HEK293 (cell line): ENCODE measurements around the gene TSEN54.

ENCODE experiments used
- CTCF ChIA-PET: fragments of 350-600 bp; formaldehyde crosslinking; extraction: SDS; loops from one replicate; lab custom pipeline; 2021; ENCODE audit warnings: antibody characterized with exemption; lab: Yijun Ruan, JAX
- POLR2A ChIA-PET: fragments of 300-600 bp; formaldehyde crosslinking; extraction: SDS; loops from one replicate; lab custom pipeline; 2020; ENCODE audit warnings: antibody characterized with exemption, inconsistent platforms; lab: Yijun Ruan, JAX
- H3K27ac ChIP-seq: fragments of 200-500 bp; sonication (Bioruptor generic); 2 replicates; pipeline ENCODE4 v1.5.1; 2014; ENCODE audit warnings: low read depth, low read length, control low read depth, inconsistent platforms; ENCODE audit errors: extremely low read depth
- H3K36me3 ChIP-seq, 2 experiments: fragments of 200-500 bp in 1 of 2; sonication (Bioruptor generic) in 1 of 2; 1 replicate in 1 of 2; 2 replicates in 1 of 2; pipeline ENCODE4 v1.5.1; 2014 to 2017; ENCODE audit warnings: inconsistent platforms in 2 of 2, low read length in 2 of 2; ENCODE audit not compliant: control insufficient read depth in 2 of 2, insufficient read depth in 1 of 2
- H3K4me1 ChIP-seq: fragments of 200-500 bp; sonication (Bioruptor generic); 2 replicates; pipeline ENCODE4 v1.5.1; 2014; ENCODE audit warnings: mild to moderate bottlenecking, low read length, inconsistent platforms; ENCODE audit not compliant: control insufficient read depth, insufficient read depth
- H3K4me3 ChIP-seq: 2 replicates; pipeline ENCODE4 v1.5.1; 2011; ENCODE audit warnings: low read depth, mild to moderate bottlenecking, control low read depth, low read length, moderate library complexity
- H3K9me3 ChIP-seq: fragments of 200-500 bp; sonication (Bioruptor generic); 2 replicates; pipeline ENCODE4 v1.5.1; 2014; ENCODE audit warnings: low read depth, low read length, inconsistent platforms; ENCODE audit not compliant: control insufficient read depth, insufficient read depth
- GLIS2 ChIP-seq: fragments of 450-650 bp; formaldehyde crosslinking; IDR thresholded peaks from 2 replicates; pipeline ENCODE4 v1.5.1; 2016; ENCODE audit warnings: missing biosample characterization, missing genetic modification characterization
- HOXA7 ChIP-seq: sonication (generic); formaldehyde crosslinking; IDR thresholded peaks from 2 replicates; pipeline ENCODE4 v1.8.1; 2022; ENCODE audit warnings: missing genetic modification reagents, borderline replicate concordance
- PRDM1 ChIP-seq: fragments of 450-650 bp; formaldehyde crosslinking; IDR thresholded peaks from 2 replicates; pipeline ENCODE4; 2016; ENCODE audit warnings: missing biosample characterization, missing genetic modification characterization
- ZBTB10 ChIP-seq: fragments of 450-650 bp; formaldehyde crosslinking; IDR thresholded peaks from 2 replicates; pipeline ENCODE4 v1.5.1; 2016; ENCODE audit warnings: missing biosample characterization, missing genetic modification characterization
- ZNF121 ChIP-seq: fragments of 450-650 bp; formaldehyde crosslinking; IDR thresholded peaks from 2 replicates; pipeline ENCODE4 v1.5.1; 2016; ENCODE audit warnings: missing biosample characterization, missing genetic modification characterization
- ZNF169 ChIP-seq: fragments of 450-650 bp; formaldehyde crosslinking; IDR thresholded peaks from 2 replicates; pipeline ENCODE4 v1.5.1; 2016; ENCODE audit warnings: missing biosample characterization, missing genetic modification characterization
- ZNF280D ChIP-seq: fragments of 450-650 bp; formaldehyde crosslinking; IDR thresholded peaks from 2 replicates; pipeline ENCODE4 v1.5.1; 2016; ENCODE audit warnings: missing biosample characterization, missing genetic modification characterization
- ZNF513 ChIP-seq: fragments of 450-650 bp; IDR thresholded peaks from 2 replicates; pipeline ENCODE4 v1.5.1; 2018; ENCODE audit warnings: missing biosample characterization, missing genetic modification characterization
- ZNF707 ChIP-seq: fragments of 450-650 bp; formaldehyde crosslinking; IDR thresholded peaks from 2 replicates; pipeline ENCODE4 v1.5.1; 2016; ENCODE audit warnings: missing biosample characterization, missing genetic modification characterization

The TSEN54 gene

GRCh38 chr17:75573540-75573957 lies 57.2 kb downstream of the TSEN54 start (continued):
- TF ChIP-seq HOXA7 (CRISPR knock-in tag) (no peak), ZNF169 (tag by site-specific recombination) (no peak)

- Histone ChIP-seq H3K4me3 (no peak overlapping the region), H3K27ac (no peak overlapping the region), H3K4me1 (no peaks in the 10 kb centered on the region; the same call in 1 of the 2 replicates), H3K9me3 (no peaks in the 10 kb centered on the region), H3K36me3 (peaks cover 0 to 3% of the 10 kb centered on the region in 2 experiments; a peak in 1 of 3 replicates)
- ChIA-PET CTCF (interaction anchor here (0.7 kb wide), 1 partner anchor 52 kb away, joined by 3 read pairs; no protein-coding TSS in a partner anchor), POLR2A (no interaction called here)
- TF ChIP-seq ZNF121 (tag by site-specific recombination), result no peak
- no peak for TF ChIP-seq ZNF707 (tag by site-specific recombination)
- no peak for TF ChIP-seq ZNF280D
- no peak for TF ChIP-seq PRDM1 (tag by site-specific recombination)
- TF ChIP-seq ZNF513, result no peak
- TF ChIP-seq ZBTB10 (tag by site-specific recombination), result no peak
- no peak for TF ChIP-seq ZNF169 (tag by site-specific recombination)
- TF ChIP-seq GLIS2 (tag by site-specific recombination), result no peak
Observed at GRCh38 chr17:75573994-75574393, 57.7 kb downstream of the TSEN54 start.
